ENCODE results near the gene DACT3. TPM values are rescaled to one million over a fixed set of nuclear protein-coding genes. Genes with fewer than 3 reads are reported as not detected.

The DACT3 gene
- total and polyA plus RNA-seq, 12 donors: 3.9 to 29.3 (median 12.2) TPM

DNA sequence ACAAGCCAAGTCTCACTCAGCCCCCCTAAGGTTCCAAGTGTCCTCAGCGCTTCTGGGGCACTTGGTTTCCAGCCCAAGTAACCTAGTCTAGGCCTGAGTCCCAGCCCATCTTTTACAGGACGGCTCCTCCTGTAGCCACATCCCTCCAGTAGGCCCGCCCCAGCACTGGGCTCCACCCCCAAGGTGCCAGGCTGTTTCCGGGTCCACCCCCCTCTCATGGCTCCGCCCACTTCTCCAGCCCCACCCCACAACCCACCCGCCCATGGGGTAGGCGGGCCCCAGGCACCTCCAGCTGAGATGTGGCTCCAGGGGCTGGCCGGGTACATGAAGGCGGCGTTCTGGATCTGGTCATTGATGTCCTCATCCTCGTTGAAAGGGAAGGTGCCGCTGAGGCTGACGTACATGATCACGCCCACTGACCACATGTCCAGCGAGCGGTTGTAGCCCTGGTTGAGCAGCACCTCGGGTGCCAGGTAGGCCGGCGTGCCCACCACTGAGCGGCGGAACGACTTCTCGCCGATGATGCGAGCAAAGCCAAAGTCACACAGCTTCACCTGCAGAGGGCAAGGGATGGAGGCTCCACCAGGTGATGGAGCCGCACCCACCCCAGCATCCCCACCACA is 17.2 kb upstream of the DACT3 start:
- DNase-seq (no peak), ATAC-seq (peak in 4 of 8 donors; percentile 11 to 68 (median 28))
- Histone ChIP-seq H3K27me3 (no peaks in the 10 kb centered on the region), H3K4me1 (no peaks in the 10 kb centered on the region), H3K4me3 (no peak overlapping the region), H3K36me3 (peaks cover 0 to 100% (median 38%) of the 10 kb centered on the region in 9 donors), H3K27ac (no peak overlapping the region), H3K9me3 (no peaks in the 10 kb centered on the region)
- intact Hi-C loops (cut with DNase I): no loop called here
- TF ChIP-seq, protein P1, sequence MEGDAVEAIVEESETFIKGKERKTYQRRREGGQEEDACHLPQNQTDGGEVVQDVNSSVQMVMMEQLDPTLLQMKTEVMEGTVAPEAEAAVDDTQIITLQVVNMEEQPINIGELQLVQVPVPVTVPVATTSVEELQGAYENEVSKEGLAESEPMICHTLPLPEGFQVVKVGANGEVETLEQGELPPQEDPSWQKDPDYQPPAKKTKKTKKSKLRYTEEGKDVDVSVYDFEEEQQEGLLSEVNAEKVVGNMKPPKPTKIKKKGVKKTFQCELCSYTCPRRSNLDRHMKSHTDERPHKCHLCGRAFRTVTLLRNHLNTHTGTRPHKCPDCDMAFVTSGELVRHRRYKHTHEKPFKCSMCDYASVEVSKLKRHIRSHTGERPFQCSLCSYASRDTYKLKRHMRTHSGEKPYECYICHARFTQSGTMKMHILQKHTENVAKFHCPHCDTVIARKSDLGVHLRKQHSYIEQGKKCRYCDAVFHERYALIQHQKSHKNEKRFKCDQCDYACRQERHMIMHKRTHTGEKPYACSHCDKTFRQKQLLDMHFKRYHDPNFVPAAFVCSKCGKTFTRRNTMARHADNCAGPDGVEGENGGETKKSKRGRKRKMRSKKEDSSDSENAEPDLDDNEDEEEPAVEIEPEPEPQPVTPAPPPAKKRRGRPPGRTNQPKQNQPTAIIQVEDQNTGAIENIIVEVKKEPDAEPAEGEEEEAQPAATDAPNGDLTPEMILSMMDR (IDR thresholded peaks at IDR 0.05): no peak
- 84 to 85% methylated on average over 26 of the region's 26 CpGs for WGBS, 2 donors

DNA sequence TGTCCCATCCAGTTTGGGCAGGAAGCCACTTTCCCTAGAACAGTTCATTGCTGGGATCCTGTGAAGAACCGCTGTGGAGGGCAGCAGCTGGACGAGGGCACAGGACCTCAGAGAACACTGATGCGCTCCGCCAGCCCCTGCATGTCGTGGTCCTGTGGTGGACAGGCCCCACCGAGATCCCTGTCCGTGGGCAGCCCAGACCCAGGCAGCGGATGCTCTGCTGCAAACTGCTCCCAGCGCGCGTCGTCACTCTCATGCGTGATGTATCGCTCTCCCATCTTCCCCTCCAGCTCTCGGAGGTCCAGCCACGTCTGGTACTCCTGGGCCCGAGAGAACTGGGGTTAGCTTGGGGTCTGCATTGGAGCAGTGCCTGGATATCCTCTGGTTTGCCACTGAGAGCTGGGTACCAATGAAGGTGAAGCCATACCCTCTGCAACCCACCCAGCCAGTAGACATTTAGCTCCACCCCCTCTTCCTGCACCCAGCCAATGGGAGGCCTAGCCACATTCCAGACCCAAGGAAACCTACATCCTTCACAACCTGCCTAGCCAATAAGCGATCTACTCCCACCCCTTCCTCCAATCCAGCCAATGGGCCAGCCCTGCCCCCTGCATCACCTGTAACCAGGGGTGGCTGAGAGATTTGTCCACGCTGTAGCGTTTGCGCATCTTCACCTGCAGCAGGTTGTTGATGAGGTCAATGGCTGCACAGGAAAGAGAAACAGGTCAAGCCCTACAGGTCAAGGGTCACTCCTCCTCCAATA is 13.6 kb upstream of the DACT3 start:
- DNase-seq: no peak
- Histone ChIP-seq H3K36me3 (peaks cover 0 to 74% (median 30%) of the 10 kb centered on the region in 9 donors), H3K27ac (no peak overlapping the region), H3K4me1 (no peaks in the 10 kb centered on the region), H3K27me3 (no peaks in the 10 kb centered on the region), H3K4me3 (no peak overlapping the region), H3K9me3 (no peaks in the 10 kb centered on the region)
- TF ChIP-seq, protein P1 (IDR thresholded peaks at IDR 0.05): no peak
- intact Hi-C loops (cut with DNase I): no loop called here
- peak in 6 of 8 donors; percentile 15 to 45 (median 36) for ATAC-seq
- 94 to 95% methylated on average over 21 of the region's 21 CpGs for WGBS, 2 donors

DNA sequence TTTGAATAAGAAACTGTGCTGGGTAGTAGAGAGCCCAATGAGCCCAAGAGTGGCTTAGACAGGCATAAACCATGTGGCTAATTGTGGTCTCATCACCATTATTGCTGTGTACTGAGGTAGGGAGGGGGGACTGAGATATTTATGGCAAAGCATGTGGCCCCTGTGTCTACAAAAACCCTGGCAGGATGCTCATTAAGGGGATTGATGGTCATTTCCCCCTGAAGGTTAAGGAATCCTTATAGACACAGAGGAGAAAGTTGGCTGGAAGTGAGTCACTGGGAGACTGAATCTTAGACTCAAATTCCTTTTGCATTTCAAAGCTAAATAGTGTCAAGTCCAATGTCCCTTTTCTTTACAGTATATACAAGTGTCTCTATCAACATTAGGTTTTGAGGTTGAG is 9.8 kb upstream of the DACT3 start:
- DNase-seq: no peak
- Histone ChIP-seq H3K4me1 (no peaks in the 10 kb centered on the region), H3K27me3 (no peaks in the 10 kb centered on the region), H3K36me3 (peaks cover 0 to 36% (median 13%) of the 10 kb centered on the region in 9 donors), H3K9me3 (no peaks in the 10 kb centered on the region), H3K4me3 (no peak overlapping the region), H3K27ac (no peak overlapping the region)
- intact Hi-C loops (cut with DNase I): no loop called here
- no peak for ATAC-seq
- TF ChIP-seq, protein P1 (IDR thresholded peaks at IDR 0.05): no peak

DNA sequence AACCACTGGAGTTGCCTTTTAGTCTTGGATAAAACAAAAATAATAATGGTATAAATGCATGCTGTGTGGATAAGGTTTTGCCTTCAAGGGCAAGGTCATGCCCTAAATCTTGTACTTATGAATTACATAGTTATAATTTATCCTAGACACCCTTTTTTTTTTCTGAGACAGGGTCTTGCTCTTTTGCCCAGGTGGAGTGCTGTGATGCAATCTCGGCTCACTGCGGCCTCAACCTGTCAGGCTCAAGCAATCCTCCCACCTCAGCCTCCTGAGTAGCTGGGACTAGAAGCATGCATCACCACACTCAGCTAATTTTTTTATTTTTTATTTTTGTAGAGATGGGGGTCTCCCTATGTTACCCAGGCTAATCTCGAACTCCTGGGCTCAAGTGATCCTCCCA is 7.7 kb upstream of the DACT3 start:
- TF ChIP-seq, protein P1 (IDR thresholded peaks at IDR 0.05): no peak
- Histone ChIP-seq H3K9me3 (no peaks in the 10 kb centered on the region), H3K27me3 (no peaks in the 10 kb centered on the region), H3K4me3 (no peak overlapping the region), H3K36me3 (peaks cover 0 to 15% (median 0%) of the 10 kb centered on the region in 9 donors), H3K4me1 (no peaks in the 10 kb centered on the region), H3K27ac (no peak overlapping the region)
- intact Hi-C loops (cut with DNase I): loop anchor here in 5 of 10 donors (10.0 kb wide), 2 partner anchors 134 to 144 kb away; no protein-coding TSS in a partner anchor
- WGBS, 2 donors: 89 to 94% methylated on average over 3 of the region's 3 CpGs
- ATAC-seq: no peak
- DNase-seq: no peak

All from heart right ventricle (tissue), 16 donors.